Osteoblast (primary cell): ENCODE data around the gene IGF2BP1. TPM values are rescaled to one million over a fixed set of nuclear protein-coding genes. Genes with fewer than 3 reads are reported as not detected.
A peak's percentile ranks its signal among the peaks of the same experiment; 100 is the strongest.

ENCODE experiments used
- DNase-seq: peaks from one replicate; pipeline ENCODE4 v3.0.0; 2011; ENCODE audit warnings: low spot score, mixed read lengths; ENCODE audit not compliant: insufficient read length; ENCODE audit errors: missing footprints
- H2AFZ ChIP-seq: 2 replicates; pipeline ENCODE4 v1.6.0; 2011; ENCODE audit warnings: mild to moderate bottlenecking, low read length
- H3K27ac ChIP-seq: 2 replicates; pipeline ENCODE4 v1.5.1; 2011; ENCODE audit warnings: mild to moderate bottlenecking, low read depth, low read length, moderate library complexity
- H3K27me3 ChIP-seq: 2 replicates; pipeline ENCODE4 v1.6.0; 2012; ENCODE audit warnings: mild to moderate bottlenecking, control low read depth, inconsistent platforms, low read length, moderate library complexity; ENCODE audit not compliant: insufficient read depth
- H3K36me3 ChIP-seq: 2 replicates; pipeline ENCODE4 v1.5.1; 2011; ENCODE audit warnings: mild to moderate bottlenecking, low read length, control low read depth, moderate library complexity; ENCODE audit not compliant: insufficient read depth
- H3K4me1 ChIP-seq: 2 replicates; pipeline ENCODE4 v1.5.1; 2011; ENCODE audit warnings: mild to moderate bottlenecking, low read length, control low read depth, moderate library complexity; ENCODE audit not compliant: insufficient read depth
- H3K4me2 ChIP-seq: 2 replicates; pipeline ENCODE4 v1.6.0; 2011; ENCODE audit warnings: mild to moderate bottlenecking, low read length; ENCODE audit not compliant: insufficient read depth
- H3K4me3 ChIP-seq: fragments of 200-600 bp; sonication (generic); 3 replicates; pipeline ENCODE4 v1.5.1; 2012; ENCODE audit warnings: mild to moderate bottlenecking, low read length, inconsistent platforms; ENCODE audit not compliant: insufficient read depth
- H3K79me2 ChIP-seq: 2 replicates; pipeline ENCODE4 v1.6.0; 2012; ENCODE audit warnings: mild to moderate bottlenecking, low read length, control low read depth, inconsistent platforms; ENCODE audit not compliant: insufficient read depth
- H3K9me3 ChIP-seq: 2 replicates; pipeline ENCODE4 v1.5.1; 2011; ENCODE audit warnings: low read depth, low read length, control low read depth
- H4K20me1 ChIP-seq: 2 replicates; pipeline ENCODE4 v1.6.0; 2012; ENCODE audit warnings: mild to moderate bottlenecking, low read length, control low read depth; ENCODE audit not compliant: insufficient read depth
- total RNA-seq: library from RNA; depleted of rRNA; stranded (reverse); fragments of >200 nt; gene quantifications from 2 replicates; pipeline ENCODE4 v1.2.3, GENCODE V29; 2012
- TF ChIP-seq, protein P1 (sequence below): IDR thresholded peaks from 2 replicates; pipeline ENCODE4 v1.5.1; 2011; ENCODE audit warnings: mild to moderate bottlenecking, low read depth, low read length, moderate library complexity; ENCODE audit errors: extremely low read depth

Gene IGF2BP1
- total RNA-seq, 1 donor = 1.4 TPM

DNA sequence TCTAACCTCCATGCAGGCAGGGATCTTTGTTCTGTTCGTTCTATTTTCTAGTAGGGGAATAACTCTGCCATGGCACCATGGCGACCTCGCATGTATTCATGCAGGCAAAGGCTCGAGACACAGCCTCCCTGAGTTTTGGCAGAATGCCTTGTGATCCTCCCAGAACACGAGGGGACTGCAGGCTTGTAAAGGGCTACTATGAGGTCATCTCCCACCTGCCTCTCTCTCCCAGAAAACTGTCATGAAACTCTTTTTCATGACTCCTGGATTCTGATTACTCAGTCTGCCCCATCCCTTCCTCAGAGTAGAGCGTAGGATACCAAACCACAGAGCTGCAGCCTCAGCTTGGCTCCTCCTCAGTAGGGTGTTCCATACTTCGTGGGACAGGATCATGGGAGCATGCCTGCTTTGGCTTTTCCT, 64.3 kb downstream of the IGF2BP1 start:
- no peaks in the 10 kb centered on the region for H3K9me3 ChIP-seq
- H3K36me3 ChIP-seq = no peaks in the 10 kb centered on the region

DNA sequence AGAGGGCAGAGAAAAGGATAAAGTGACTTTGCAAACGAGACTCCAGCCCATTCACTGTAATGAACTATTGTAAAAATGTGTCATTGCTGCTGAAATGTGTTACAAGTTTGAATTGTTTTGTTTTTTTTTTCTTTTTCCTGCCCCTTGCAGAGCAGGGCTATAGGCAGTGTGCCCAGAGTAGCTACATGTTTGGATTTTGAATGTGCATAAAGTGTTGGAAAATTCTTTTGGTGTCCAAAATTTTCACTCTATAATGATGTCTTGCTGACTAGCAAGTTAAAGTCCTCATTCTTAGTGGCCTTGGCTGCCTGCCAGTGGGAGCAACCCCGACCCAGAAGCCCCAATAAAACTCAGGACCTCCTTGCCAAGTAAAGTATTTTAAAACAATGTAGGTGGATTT, 66.5 kb downstream of the IGF2BP1 start:
- Histone ChIP-seq H4K20me1 (no peaks in the 10 kb centered on the region), H3K9me3 (no peaks in the 10 kb centered on the region), H3K4me2 (peak overlapping the region; percentile 45), H3K36me3 (no peaks in the 10 kb centered on the region), H3K27me3 (no peaks in the 10 kb centered on the region), H2AFZ (no peak overlapping the region), H3K4me3 (no peak overlapping the region), H3K27ac (no peak overlapping the region), H3K4me1 (peaks cover 4% of the 10 kb centered on the region), H3K79me2 (no peaks in the 10 kb centered on the region)
- no peak for DNase-seq
- TF ChIP-seq, protein P1, sequence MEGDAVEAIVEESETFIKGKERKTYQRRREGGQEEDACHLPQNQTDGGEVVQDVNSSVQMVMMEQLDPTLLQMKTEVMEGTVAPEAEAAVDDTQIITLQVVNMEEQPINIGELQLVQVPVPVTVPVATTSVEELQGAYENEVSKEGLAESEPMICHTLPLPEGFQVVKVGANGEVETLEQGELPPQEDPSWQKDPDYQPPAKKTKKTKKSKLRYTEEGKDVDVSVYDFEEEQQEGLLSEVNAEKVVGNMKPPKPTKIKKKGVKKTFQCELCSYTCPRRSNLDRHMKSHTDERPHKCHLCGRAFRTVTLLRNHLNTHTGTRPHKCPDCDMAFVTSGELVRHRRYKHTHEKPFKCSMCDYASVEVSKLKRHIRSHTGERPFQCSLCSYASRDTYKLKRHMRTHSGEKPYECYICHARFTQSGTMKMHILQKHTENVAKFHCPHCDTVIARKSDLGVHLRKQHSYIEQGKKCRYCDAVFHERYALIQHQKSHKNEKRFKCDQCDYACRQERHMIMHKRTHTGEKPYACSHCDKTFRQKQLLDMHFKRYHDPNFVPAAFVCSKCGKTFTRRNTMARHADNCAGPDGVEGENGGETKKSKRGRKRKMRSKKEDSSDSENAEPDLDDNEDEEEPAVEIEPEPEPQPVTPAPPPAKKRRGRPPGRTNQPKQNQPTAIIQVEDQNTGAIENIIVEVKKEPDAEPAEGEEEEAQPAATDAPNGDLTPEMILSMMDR = no peak

More for the DNA sequence above, 64.3 kb downstream of the IGF2BP1 start:
- H4K20me1 ChIP-seq = no peaks in the 10 kb centered on the region
- H3K4me3 ChIP-seq = no peak overlapping the region
- DNase-seq = no peak
- no peak overlapping the region for H3K4me2 ChIP-seq
- no peak overlapping the region for H2AFZ ChIP-seq
- peaks cover 4% of the 10 kb centered on the region for H3K4me1 ChIP-seq
- TF ChIP-seq, protein P1 = no peak
- H3K27ac ChIP-seq = no peak overlapping the region
- no peaks in the 10 kb centered on the region for H3K79me2 ChIP-seq
- H3K27me3 ChIP-seq = no peaks in the 10 kb centered on the region

DNA sequence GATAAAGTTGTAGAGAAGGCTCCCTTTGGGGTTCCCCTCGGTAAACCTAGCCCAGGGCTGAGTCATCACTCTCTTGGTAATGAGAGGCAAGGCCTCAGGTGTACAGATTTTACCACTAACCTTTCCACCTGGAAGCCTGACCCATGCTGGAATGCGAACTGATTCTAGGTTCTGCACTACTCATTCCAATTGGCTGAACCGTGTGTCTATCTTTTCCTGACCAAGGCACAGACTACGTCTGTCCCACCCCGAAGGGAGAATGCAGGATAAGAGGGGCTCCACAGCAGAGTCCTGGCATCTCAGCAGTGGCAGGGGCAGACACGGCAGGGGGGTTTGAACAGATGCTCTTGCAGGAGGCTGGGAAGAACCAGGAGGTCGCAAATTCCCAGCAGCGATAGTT, 70.0 kb downstream of the IGF2BP1 start:
- Histone ChIP-seq H3K4me3 (no peak overlapping the region), H4K20me1 (no peaks in the 10 kb centered on the region), H3K9me3 (no peaks in the 10 kb centered on the region), H3K27me3 (no peaks in the 10 kb centered on the region), H3K27ac (no peak overlapping the region), H3K36me3 (no peaks in the 10 kb centered on the region), H3K4me2 (no peak overlapping the region), H3K4me1 (peaks cover 4% of the 10 kb centered on the region), H2AFZ (no peak overlapping the region), H3K79me2 (no peaks in the 10 kb centered on the region)
- TF ChIP-seq, protein P1 = no peak
- no peak for DNase-seq

DNA sequence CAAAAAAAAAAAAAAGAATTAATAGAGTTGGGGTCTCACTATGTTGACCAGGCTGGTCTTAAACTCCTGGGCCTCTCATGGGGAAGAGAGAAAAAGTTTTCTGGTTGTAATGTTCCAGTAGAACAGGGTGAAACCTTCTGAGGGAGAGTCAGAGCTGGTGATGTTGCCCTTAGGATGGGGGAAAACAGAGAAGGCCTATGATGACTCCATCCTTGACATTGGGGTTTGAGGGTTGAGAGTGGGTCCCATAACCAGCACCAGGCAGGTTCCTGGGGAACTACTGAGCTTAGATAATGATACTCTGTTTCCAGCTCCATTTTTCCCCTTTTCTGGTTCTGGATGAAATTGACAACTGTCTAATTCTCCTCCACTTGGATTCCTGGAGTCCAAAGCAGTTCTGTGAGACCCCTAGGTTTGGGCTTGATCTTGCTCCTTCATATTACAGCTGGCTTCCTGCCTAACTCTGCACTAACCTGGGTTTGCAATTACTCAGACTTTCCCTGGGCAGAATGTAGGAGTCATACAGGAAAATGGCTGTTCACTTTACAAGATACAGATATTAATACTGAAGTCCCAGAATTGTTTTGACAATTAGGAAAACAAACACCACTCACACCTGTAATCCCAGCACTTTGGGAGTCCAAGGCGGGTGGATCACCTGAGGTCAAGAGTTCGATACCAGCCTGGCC, 72.5 kb downstream of the IGF2BP1 start:
- H3K4me1 ChIP-seq = no peaks in the 10 kb centered on the region

More for the DNA sequence above, 72.5 kb downstream of the IGF2BP1 start:
- Histone ChIP-seq H2AFZ (no peak overlapping the region), H4K20me1 (no peaks in the 10 kb centered on the region), H3K4me2 (no peak overlapping the region), H3K27ac (no peak overlapping the region), H3K79me2 (no peaks in the 10 kb centered on the region), H3K4me3 (no peak overlapping the region), H3K27me3 (no peaks in the 10 kb centered on the region), H3K36me3 (no peaks in the 10 kb centered on the region), H3K9me3 (no peaks in the 10 kb centered on the region)
- TF ChIP-seq, protein P1 = no peak
- no peak for DNase-seq
